ENCODE results near the gene CCM2L. TPM values are rescaled to one million over a fixed set of nuclear protein-coding genes. Genes with fewer than 3 reads are reported as not detected.

Gene CCM2L
- polyA plus RNA-seq (2011; rRNA removed) (not detected in 2 replicates), polyA minus RNA-seq (2011; rRNA and poly(A)+ RNA removed) (not detected in 2 replicates)

- ChIA-PET POLR2A (no interaction called here), CTCF (interaction anchor here (1.2 kb wide), 1 partner anchor 22 kb away, joined by 3 read pairs; no protein-coding TSS in a partner anchor)
- no peak within 1 kb of the TSS for H3K4me3 ChIP-seq (ENCODE audit: low read depth, low read length)
- no peaks in the 10 kb centered on the region for H3K36me3 ChIP-seq (ENCODE audit: control insufficient read depth, insufficient read depth, low read length)
- TF ChIP-seq, protein P1, sequence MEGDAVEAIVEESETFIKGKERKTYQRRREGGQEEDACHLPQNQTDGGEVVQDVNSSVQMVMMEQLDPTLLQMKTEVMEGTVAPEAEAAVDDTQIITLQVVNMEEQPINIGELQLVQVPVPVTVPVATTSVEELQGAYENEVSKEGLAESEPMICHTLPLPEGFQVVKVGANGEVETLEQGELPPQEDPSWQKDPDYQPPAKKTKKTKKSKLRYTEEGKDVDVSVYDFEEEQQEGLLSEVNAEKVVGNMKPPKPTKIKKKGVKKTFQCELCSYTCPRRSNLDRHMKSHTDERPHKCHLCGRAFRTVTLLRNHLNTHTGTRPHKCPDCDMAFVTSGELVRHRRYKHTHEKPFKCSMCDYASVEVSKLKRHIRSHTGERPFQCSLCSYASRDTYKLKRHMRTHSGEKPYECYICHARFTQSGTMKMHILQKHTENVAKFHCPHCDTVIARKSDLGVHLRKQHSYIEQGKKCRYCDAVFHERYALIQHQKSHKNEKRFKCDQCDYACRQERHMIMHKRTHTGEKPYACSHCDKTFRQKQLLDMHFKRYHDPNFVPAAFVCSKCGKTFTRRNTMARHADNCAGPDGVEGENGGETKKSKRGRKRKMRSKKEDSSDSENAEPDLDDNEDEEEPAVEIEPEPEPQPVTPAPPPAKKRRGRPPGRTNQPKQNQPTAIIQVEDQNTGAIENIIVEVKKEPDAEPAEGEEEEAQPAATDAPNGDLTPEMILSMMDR (IDR thresholded peaks at IDR 0.05; ENCODE audit: insufficient read depth, low read depth, low read length) = no peak
- DNase-seq (ENCODE audit: low read depth) = no peak
- H3K27me3 ChIP-seq (ENCODE audit: control insufficient read depth, insufficient read depth, low read length) = peaks cover 12% of the 10 kb centered on the region
Observed at GRCh38 chr20:32010101-32010500, at the start of gene CCM2L. TSS of gene CCM2L (plus strand) at chr20:32010438. CDS start at chr20:32010455, 17 bp downstream.

- no peak overlapping the region for H3K4me3 ChIP-seq (ENCODE audit: low read depth, low read length)
- peaks cover 24% of the 10 kb centered on the region for H3K27me3 ChIP-seq (ENCODE audit: control insufficient read depth, insufficient read depth, low read length)
- ChIA-PET CTCF (interaction anchor here (1.2 to 2.1 kb wide), 3 partner anchors 10 to 110 kb away, joined by 3 to 13 read pairs (median 5); partner anchors contain the start of gene PDRG1), POLR2A (no interaction called here)
- TF ChIP-seq, protein P1 (IDR thresholded peaks at IDR 0.05; ENCODE audit: insufficient read depth, low read depth, low read length) = no peak
- no peak for DNase-seq (ENCODE audit: low read depth)
- H3K36me3 ChIP-seq (ENCODE audit: control insufficient read depth, insufficient read depth, low read length) = no peaks in the 10 kb centered on the region
Observed at GRCh38 chr20:31962761-31963160, 47.5 kb upstream of the CCM2L start.

- Histone ChIP-seq H3K27me3 (ENCODE audit: control insufficient read depth, insufficient read depth, low read length) (peaks cover 24% of the 10 kb centered on the region), H3K36me3 (ENCODE audit: control insufficient read depth, insufficient read depth, low read length) (no peaks in the 10 kb centered on the region), H3K4me3 (ENCODE audit: low read depth, low read length) (no peak overlapping the region)
- no peak for DNase-seq (ENCODE audit: low read depth)
- TF ChIP-seq, protein P1 (IDR thresholded peaks at IDR 0.05; ENCODE audit: insufficient read depth, low read depth, low read length) = no peak
- ChIA-PET POLR2A (no interaction called here), CTCF (interaction anchor here (1.2 to 2.7 kb wide), 4 partner anchors 11 to 141 kb away, joined by 3 to 13 read pairs (median 7); partner anchors contain the start of gene PDRG1)
Observed at GRCh38 chr20:31963889-31964288, 46.3 kb upstream of the CCM2L start.

GRCh38 chr20:31966991-31967655 lies 43.1 kb upstream of the CCM2L start:
- TF ChIP-seq, protein P1 (IDR thresholded peaks at IDR 0.05; ENCODE audit: insufficient read depth, low read depth, low read length) = no peak
- Histone ChIP-seq H3K4me3 (ENCODE audit: low read depth, low read length) (no peak overlapping the region), H3K36me3 (ENCODE audit: control insufficient read depth, insufficient read depth, low read length) (no peaks in the 10 kb centered on the region), H3K27me3 (ENCODE audit: control insufficient read depth, insufficient read depth, low read length) (peaks cover 22% of the 10 kb centered on the region)
- POLR2A ChIA-PET = no interaction called here
- no peak for DNase-seq (ENCODE audit: low read depth)
- CTCF ChIA-PET = interaction anchor here (1.4 kb wide), 1 partner anchor 15 kb away, joined by 6 read pairs; the partner anchor contains the start of gene PDRG1

GRCh38 chr20:31967830-31968249 lies 42.4 kb upstream of the CCM2L start, which contains the start of gene XKR7:
TSS of gene XKR7 (plus strand) at chr20:31968151. CDS start at chr20:31968176, 25 bp downstream.
- peaks cover 18% of the 10 kb centered on the region for H3K27me3 ChIP-seq (ENCODE audit: control insufficient read depth, insufficient read depth, low read length)

More at GRCh38 chr20:31967830-31968249, 42.4 kb upstream of the CCM2L start, which contains the start of gene XKR7:
- ChIA-PET POLR2A (interaction anchor here (0.6 kb wide), 1 partner anchor 75 kb away, joined by 7 read pairs; no protein-coding TSS in a partner anchor), CTCF (no interaction called here)
- Histone ChIP-seq H3K4me3 (ENCODE audit: low read depth, low read length) (peak within 1 kb of the TSS; percentile 8; the same call in 1 of the 2 replicates), H3K36me3 (ENCODE audit: control insufficient read depth, insufficient read depth, low read length) (no peaks in the 10 kb centered on the region)
- no peak for DNase-seq (ENCODE audit: low read depth)
- TF ChIP-seq, protein P1 (IDR thresholded peaks at IDR 0.05; ENCODE audit: insufficient read depth, low read depth, low read length) = no peak
